Left lobe of liver (tissue), 2 donors: Measurements from ENCODE around the gene SYDE2. TPM values are rescaled to one million over a fixed set of nuclear protein-coding genes. Genes with fewer than 3 reads are reported as not detected.

Experiments
- ATAC-seq: fragments of 200-7000 bp; cut with Tn5 transposase; one replicate; pipeline ENCODE4 v1.9.1; 2020; ENCODE audit warnings: mild to moderate bottlenecking, moderate library complexity
- DNase-seq: peaks from one replicate; pipeline ENCODE4 v3.0.0-alpha.2; 2020; ENCODE audit warnings: low spot score
- total RNA-seq: library from RNA; stranded (reverse); gene quantifications from one replicate; pipeline ENCODE4 v1.2.1, GENCODE V29; 2021
- donor health status: DM: no; HTN: no; CAD: no; lungs with moderate emphysema.
- donor health status: DM: no; HTN: yes; CAD: no.

Gene SYDE2
- total RNA-seq, 1 donor from 2014 or later = 4.8 TPM

DNA sequence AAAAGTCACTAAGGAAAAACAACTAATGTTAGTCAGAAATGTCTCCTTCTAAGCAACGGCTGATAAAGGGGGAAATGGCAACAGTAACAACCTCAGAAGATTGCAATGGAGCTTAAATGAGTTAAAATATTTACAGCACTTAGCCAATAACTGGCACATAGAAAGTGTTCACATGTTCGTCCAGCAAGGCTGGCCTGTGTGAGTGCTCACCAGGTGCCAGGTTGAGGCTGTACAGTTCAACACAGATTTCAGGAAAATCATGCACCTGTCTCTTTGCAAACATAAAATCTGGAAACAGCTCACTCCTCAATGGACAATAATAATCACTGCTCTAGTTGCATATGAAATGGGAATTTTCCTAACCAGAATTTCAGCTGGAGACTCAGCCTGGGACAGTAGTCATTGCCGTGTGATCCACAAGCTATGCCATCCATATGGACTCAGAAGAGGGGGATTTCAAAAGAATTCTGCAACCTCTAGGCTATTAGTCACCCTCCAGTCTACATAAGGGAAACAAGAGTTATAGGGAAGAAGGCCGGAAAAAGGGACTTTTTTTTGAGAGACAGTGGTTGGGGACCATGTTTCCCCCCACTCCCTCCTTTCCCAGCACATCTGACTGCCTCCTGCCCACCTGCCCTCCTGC is 68.6 kb downstream of the SYDE2 start:
- DNase-seq (no peak), ATAC-seq (peak; percentile 75)

DNA sequence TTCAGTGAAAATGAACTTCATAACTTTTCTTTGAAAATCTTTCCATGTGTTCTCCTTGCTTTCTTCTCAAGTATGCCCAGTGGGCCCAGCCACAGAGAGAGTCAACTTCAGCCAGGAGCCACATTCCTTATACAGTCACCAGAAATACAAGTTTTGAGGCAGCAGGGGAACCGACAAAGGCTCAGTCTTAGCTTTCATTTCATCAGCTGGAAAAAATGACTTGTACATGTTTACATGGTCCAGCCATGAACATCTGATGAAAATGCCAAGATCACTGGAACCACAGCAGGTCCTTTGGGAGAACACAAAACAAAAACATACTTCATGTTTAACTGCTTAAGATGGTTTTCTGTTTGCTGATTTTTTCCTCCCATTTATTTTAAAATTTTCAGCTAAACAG is 72.5 kb downstream of the SYDE2 start:
- DNase-seq (no peak), ATAC-seq (no peak)

DNA sequence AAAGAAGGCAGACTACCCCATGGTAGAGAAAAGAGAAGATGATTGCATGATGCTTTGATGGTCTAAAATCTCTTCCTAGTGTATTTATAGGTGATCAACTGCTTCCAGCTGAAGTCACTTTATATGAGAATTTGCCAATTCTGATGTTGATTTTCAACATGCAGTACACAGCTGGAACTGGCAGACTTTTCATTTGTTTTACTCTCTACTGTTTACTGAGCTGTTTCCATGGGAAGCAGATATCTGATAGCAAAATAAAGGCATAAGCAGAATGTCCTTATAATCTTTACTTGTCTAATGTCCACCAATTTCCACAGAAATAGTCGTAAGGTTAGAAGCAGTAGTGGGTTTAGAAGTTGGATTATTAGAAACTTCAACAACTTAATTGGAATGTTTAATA is 74.9 kb downstream of the SYDE2 start:
- DNase-seq = no peak
- peak; percentile 96 for ATAC-seq

DNA sequence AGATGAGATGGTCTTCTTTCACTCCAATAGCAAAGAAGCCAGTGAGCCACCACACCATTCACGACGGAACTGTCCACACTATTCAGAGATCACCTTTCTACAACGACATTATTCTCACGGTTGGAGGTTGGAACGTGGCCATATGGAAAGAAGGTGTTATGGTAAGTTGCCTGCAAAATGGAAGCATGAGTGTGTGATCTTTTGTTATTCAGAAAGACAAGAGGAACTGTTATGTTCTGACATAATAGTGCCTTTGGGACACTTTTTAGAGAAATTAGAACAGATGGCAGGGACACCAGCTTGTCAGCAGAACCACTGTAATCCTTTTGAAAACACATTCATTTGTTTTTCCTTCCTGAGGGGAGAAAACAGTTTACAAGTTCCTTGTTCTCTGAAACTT is 76.7 kb downstream of the SYDE2 start:
- ATAC-seq = no peak
- DNase-seq = no peak

DNA sequence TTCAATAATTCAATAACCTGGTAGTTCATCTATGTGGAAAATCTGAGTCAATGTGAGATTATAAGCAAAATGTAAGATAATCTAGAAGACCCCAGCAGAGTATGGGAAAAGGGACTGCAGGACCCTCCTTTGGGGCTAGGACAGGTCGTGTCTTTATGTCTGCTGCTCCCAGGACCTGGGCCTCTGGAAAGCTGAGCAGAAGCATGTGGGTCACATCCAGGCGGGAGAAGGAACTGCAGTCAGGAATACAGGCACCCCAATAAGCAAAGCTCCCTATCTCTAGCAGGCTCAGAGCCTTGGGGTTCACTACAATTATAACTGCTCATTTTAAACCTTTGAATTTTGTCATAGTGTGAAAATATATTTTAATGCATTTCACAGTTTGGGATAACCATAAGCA is 78.6 kb downstream of the SYDE2 start:
- ATAC-seq (no peak), DNase-seq (no peak)

DNA sequence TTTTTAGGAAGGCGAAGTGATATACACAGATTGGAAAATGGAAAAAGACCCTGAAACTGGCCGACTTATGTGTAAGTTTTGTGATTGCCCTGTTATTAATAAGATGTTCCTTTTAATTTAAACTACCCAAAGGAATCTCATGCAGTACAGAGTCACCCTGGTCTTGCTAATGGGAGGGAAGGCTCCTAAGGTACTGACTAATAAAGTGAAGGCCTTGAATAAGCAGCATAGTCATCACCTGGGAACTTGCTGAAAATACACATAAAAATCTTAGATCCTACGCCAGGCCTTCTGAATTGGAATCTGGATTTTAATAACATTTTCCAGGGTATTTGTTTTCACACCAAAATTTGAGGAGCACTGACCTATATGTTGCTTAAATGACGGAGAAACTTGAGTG is 79.1 kb downstream of the SYDE2 start:
- no peak for DNase-seq
- no peak for ATAC-seq

DNA sequence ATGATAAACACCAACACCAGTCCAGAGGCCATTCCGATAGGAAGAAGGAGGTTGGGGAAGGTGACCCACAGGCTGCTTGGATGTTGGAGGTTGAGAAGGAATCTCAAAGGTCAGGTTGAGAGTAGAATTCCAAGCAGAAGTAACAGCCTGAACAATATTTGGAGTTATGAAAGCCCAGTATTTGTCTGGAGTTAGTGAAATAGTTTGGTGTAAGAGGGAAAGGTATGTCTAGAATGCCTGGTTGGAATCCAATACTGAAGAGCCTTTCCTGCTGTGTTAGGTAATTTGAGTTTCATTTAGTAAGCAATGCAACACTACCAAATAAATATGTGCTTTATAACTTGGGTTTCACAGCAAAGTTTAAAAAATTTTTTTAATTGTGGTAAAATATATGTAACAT is 82.1 kb downstream of the SYDE2 start:
- no peak for DNase-seq
- no peak for ATAC-seq

DNA sequence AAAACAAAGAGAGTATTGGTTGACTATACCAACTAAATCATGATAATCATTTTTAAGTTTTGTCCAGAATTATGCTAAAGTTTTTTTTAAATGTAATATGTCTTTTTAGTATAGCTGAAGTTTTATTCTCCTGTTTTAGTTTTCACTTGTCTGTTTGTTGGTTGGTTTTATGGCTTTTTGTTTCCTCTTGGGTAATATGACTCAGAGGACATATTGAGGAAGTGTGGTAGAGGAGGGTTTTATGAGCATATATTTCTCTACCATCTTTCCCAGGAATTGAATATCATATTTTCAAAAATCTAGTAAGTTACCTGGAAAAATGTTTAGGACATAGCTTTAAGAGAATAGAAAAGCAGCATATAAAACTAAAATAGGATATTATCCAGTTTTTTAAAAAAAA is 84.0 kb downstream of the SYDE2 start:
- ATAC-seq (no peak), DNase-seq (no peak)

DNA sequence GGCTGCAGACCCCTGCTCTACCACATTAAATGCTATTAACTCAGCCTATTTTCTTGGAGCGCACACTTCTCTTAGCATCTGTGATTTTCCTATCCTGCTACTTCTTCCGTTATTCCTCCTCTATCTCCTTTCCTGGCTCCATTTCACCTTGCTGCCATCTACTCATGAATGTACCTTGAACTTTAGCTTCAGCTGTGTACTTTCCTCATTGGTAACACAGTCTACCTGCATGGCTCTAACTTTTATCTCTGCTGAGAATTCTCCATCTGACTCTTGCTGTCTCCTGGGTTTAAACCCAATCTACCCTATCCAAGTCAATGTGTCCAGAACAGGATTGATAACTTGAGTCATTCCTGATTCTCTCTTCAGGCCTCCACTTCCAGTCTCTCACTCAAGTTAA is 84.9 kb downstream of the SYDE2 start:
- DNase-seq (no peak), ATAC-seq (peak; percentile 72)

DNA sequence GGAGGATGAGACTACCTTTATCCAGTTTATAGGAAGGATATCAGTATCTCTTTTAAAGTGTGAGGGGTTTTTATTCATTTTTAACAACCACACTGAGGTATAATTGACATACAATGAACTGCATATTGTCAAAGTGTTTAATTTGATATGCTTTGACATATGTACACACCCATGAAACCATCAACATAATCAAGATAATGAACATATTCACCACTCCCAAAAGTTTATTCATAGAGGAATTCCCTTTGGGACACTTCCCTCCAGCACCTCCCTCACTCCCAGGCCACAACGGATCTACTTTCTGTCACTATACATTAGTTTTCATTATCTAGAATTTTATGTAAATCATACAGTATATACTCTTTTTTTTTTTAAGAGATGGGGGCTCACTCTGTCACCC is 89.1 kb downstream of the SYDE2 start:
- no peak for DNase-seq
- no peak for ATAC-seq

DNA sequence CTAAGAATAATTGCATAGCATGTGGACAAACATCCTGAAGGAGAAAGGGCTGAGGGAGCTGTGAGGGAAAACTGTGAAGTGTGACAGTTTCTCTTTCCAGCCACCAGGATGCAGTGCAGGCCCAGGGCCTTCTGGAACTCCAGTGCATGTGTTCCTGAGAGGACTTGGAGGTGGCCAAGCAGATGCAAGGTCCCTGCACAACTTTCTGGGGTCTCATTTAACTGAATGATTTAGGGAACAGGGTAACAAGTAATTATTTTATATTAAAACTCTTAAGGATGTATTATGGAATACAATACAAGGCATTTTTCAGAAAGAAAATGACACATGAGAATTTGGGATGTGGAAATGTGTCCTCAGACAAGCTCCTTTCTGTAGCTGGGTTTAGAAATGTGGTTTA is 91.3 kb downstream of the SYDE2 start:
- ATAC-seq = peak; percentile 100
- DNase-seq = peak; percentile 57

Other genes with a start within 250 kb of the SYDE2 start
- 0.33 TPM for gene MCOLN2, start 203.9 kb downstream of the SYDE2 start, total RNA-seq
- gene MCOLN3, start 152.5 kb downstream of the SYDE2 start, total RNA-seq = 0.05 TPM
- gene C1orf52, start 58.6 kb upstream of the SYDE2 start, total RNA-seq = 8.2 TPM
- 6.8 TPM for gene BCL10, start 75.6 kb upstream of the SYDE2 start, total RNA-seq